K562 (cell line): Measurements from ENCODE around the gene NRXN2. TPM values are rescaled to one million over a fixed set of nuclear protein-coding genes. Genes with fewer than 3 reads are reported as not detected.

ENCODE experiments used
- BRD9 ChIP-seq: fragments of 450-650 bp; IDR thresholded peaks from 2 replicates; pipeline ENCODE4 v1.6.1; 2018; ENCODE audit warnings: low read depth; ENCODE audit not compliant: partially characterized antibody
- CEBPB ChIP-seq: fragments of 450-650 bp; IDR thresholded peaks from 2 replicates; pipeline ENCODE4 v1.6.1; 2016; ENCODE audit warnings: missing genetic modification characterization, missing compliant biosample characterization
- CGGBP1 ChIP-seq: fragments of 250-450 bp; sonication (Bioruptor Pico); IDR thresholded peaks from 2 replicates; pipeline ENCODE4 v1.9.0; 2021; ENCODE audit warnings: mild to moderate bottlenecking
- CREB1 ChIP-seq, 2 experiments: sonication (generic) in 1 of 2; formaldehyde crosslinking in 1 of 2; IDR thresholded peaks; 2 replicates each; pipeline versions ENCODE4 v1.6.1 to v1.8.0; 2012 to 2022; ENCODE audit warnings: inconsistent platforms in 1 of 2, mild to moderate bottlenecking in 1 of 2, missing genetic modification reagents in 1 of 2, moderate library complexity in 1 of 2
- FOXJ3 ChIP-seq: sonication (generic); formaldehyde crosslinking; IDR thresholded peaks from 2 replicates; pipeline ENCODE4 v1.4.0; 2020; ENCODE audit warnings: mild to moderate bottlenecking, missing genetic modification reagents
- HEY1 ChIP-seq: fragments of 250-450 bp; sonication (Bioruptor Pico); IDR thresholded peaks from 2 replicates; pipeline ENCODE4 v1.5.0; 2020; ENCODE audit warnings: mild to moderate bottlenecking, moderate library complexity, borderline replicate concordance
- MXD1 ChIP-seq: fragments of 250-450 bp; sonication (Bioruptor Pico); IDR thresholded peaks from 2 replicates; pipeline ENCODE4 v1.8.0; 2021; ENCODE audit warnings: borderline replicate concordance, mild to moderate bottlenecking, moderate library complexity; ENCODE audit not compliant: poor library complexity, severe bottlenecking
- NFRKB ChIP-seq: fragments of 450-650 bp; IDR thresholded peaks from 2 replicates; pipeline ENCODE4 v1.6.1; 2016; ENCODE audit warnings: low read depth
- STAT5A ChIP-seq: IDR thresholded peaks from 2 replicates; pipeline ENCODE4 v1.6.1; 2012; ENCODE audit warnings: low read length, inconsistent platforms, borderline replicate concordance
- THAP12 ChIP-seq: fragments of 250-450 bp; sonication (Bioruptor Pico); IDR thresholded peaks from 2 replicates; pipeline ENCODE4 v1.9.0; 2021; ENCODE audit warnings: mild to moderate bottlenecking, inconsistent platforms
- ZNF274 ChIP-seq: IDR thresholded peaks from 2 replicates; pipeline ENCODE4 v1.6.1; 2011; ENCODE audit warnings: low read depth, mild to moderate bottlenecking, low read length, moderate library complexity, borderline replicate concordance
- ZNF584 ChIP-seq: fragments of 200-800 bp; sonication (Bioruptor generic); IDR thresholded peaks from 2 replicates; pipeline ENCODE4 v1.6.1; 2016; ENCODE audit warnings: low read depth, mild to moderate bottlenecking, missing genetic modification characterization, missing compliant biosample characterization
- ZZZ3 ChIP-seq: fragments of 450-650 bp; IDR thresholded peaks from 2 replicates; pipeline ENCODE4 v1.6.1; 2016; ENCODE audit warnings: antibody characterized with exemption, mild to moderate bottlenecking, moderate library complexity
- polyA plus RNA-seq, 8 experiments: library from polyadenylated mRNA; depleted of rRNA in 4 of 8; stranded (reverse) in 5 of 8; unstranded in 3 of 8; fragments of >200 nt; fragmentation: Nextera tagmentation in 2 of 8; fragmentation: Illumina TruSeq in 1 of 8; extraction: Ambion mirVana in 2 of 8; extraction: Trizol in 1 of 8; gene quantifications; 2 replicates each; pipeline versions ENCODE4 v1.2.1 to v1.2.3, GENCODE V29; 2011 to 2014; ENCODE audit warnings: inconsistent platforms in 1 of 8, missing spikeins in 1 of 8
- total RNA-seq, 7 experiments: library from RNA; depleted of rRNA in 6 of 7; stranded (reverse); fragments of >200 nt in 6 of 7; fragmentation: Illumina TruSeq in 2 of 7; extraction: Trizol in 2 of 7; gene quantifications; 2 replicates each; pipeline versions ENCODE4 v1.2.1 to v1.2.3, GENCODE V29; 2011 to 2021; ENCODE audit warnings: low replicate concordance in 1 of 7
- TF ChIP-seq, protein P1 (sequence below): sonication (generic); formaldehyde crosslinking; IDR thresholded peaks from 2 replicates; pipeline ENCODE4 v1.8.0; 2022; ENCODE audit warnings: mild to moderate bottlenecking, missing genetic modification reagents, borderline replicate concordance
- TF ChIP-seq, protein P2 (sequence below): sonication (generic); formaldehyde crosslinking; IDR thresholded peaks from 2 replicates; pipeline ENCODE4 v1.8.0; 2023; ENCODE audit warnings: missing genetic modification reagents, mild to moderate bottlenecking, borderline replicate concordance

Gene NRXN2
- total and polyA plus RNA-seq, 9 of the 15 experiments (the other 6 are each of a cell fraction or from before 2014, with no cell fraction given), result 0.07 to 0.47 (median 0.15) TPM; not detected in 4

- no peak for TF ChIP-seq STAT5A
- TF ChIP-seq ZNF584 (CRISPR knock-in tag), result no peak
- TF ChIP-seq HEY1, result no peak
- no peak; the same call in 1 of the 2 replicates for TF ChIP-seq CREB1 (IDR thresholded peaks at IDR 0.05)
- peak; percentile 66 for TF ChIP-seq CREB1 (CRISPR knock-in tag; IDR thresholded peaks at IDR 0.05)
- no peak for TF ChIP-seq THAP12 (CRISPR knock-in tag)
- TF ChIP-seq NFRKB, result no peak
- TF ChIP-seq, protein P1, sequence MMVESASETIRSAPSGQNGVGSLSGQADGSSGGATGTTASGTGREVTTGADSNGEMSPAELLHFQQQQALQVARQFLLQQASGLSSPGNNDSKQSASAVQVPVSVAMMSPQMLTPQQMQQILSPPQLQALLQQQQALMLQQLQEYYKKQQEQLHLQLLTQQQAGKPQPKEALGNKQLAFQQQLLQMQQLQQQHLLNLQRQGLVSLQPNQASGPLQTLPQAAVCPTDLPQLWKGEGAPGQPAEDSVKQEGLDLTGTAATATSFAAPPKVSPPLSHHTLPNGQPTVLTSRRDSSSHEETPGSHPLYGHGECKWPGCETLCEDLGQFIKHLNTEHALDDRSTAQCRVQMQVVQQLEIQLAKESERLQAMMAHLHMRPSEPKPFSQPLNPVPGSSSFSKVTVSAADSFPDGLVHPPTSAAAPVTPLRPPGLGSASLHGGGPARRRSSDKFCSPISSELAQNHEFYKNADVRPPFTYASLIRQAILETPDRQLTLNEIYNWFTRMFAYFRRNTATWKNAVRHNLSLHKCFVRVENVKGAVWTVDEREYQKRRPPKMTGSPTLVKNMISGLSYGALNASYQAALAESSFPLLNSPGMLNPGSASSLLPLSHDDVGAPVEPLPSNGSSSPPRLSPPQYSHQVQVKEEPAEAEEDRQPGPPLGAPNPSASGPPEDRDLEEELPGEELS (CRISPR knock-in tag), result no peak
- TF ChIP-seq, protein P2, sequence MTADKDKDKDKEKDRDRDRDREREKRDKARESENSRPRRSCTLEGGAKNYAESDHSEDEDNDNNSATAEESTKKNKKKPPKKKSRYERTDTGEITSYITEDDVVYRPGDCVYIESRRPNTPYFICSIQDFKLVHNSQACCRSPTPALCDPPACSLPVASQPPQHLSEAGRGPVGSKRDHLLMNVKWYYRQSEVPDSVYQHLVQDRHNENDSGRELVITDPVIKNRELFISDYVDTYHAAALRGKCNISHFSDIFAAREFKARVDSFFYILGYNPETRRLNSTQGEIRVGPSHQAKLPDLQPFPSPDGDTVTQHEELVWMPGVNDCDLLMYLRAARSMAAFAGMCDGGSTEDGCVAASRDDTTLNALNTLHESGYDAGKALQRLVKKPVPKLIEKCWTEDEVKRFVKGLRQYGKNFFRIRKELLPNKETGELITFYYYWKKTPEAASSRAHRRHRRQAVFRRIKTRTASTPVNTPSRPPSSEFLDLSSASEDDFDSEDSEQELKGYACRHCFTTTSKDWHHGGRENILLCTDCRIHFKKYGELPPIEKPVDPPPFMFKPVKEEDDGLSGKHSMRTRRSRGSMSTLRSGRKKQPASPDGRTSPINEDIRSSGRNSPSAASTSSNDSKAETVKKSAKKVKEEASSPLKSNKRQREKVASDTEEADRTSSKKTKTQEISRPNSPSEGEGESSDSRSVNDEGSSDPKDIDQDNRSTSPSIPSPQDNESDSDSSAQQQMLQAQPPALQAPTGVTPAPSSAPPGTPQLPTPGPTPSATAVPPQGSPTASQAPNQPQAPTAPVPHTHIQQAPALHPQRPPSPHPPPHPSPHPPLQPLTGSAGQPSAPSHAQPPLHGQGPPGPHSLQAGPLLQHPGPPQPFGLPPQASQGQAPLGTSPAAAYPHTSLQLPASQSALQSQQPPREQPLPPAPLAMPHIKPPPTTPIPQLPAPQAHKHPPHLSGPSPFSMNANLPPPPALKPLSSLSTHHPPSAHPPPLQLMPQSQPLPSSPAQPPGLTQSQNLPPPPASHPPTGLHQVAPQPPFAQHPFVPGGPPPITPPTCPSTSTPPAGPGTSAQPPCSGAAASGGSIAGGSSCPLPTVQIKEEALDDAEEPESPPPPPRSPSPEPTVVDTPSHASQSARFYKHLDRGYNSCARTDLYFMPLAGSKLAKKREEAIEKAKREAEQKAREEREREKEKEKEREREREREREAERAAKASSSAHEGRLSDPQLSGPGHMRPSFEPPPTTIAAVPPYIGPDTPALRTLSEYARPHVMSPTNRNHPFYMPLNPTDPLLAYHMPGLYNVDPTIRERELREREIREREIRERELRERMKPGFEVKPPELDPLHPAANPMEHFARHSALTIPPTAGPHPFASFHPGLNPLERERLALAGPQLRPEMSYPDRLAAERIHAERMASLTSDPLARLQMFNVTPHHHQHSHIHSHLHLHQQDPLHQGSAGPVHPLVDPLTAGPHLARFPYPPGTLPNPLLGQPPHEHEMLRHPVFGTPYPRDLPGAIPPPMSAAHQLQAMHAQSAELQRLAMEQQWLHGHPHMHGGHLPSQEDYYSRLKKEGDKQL (CRISPR knock-in tag), result no peak
- TF ChIP-seq ZZZ3, result no peak
- TF ChIP-seq ZNF274, result no peak
- TF ChIP-seq CGGBP1 (CRISPR knock-in tag), result no peak
- TF ChIP-seq MXD1, result no peak
- no peak for TF ChIP-seq FOXJ3 (CRISPR knock-in tag)
- peak; percentile 40 for TF ChIP-seq BRD9
- TF ChIP-seq CEBPB (tag), result no peak
Observed at GRCh38 chr11:64743591-64744543, 20.9 kb upstream of the NRXN2 start, which contains the start of gene RASGRP2 (continued).
